PC-9 (cell line): ENCODE results near the gene MEI4. TPM values are rescaled to one million over a fixed set of nuclear protein-coding genes. Genes with fewer than 3 reads are reported as not detected.

ENCODE experiments used
- BruUV-seq: library from RNA; stranded (reverse); fragments of 400-500 nt; replicated peaks from 2 replicates; lab custom pipeline; 2021; lab: Mats Ljungman, UMichigan
- CTCF ChIA-PET: fragments of 300-600 bp; sonication (Branson Sonifier 250); formaldehyde crosslinking; loops from one replicate; lab custom pipeline; 2022; ENCODE audit warnings: antibody characterized with exemption; lab: Charles Lee
- POLR2A ChIA-PET: fragments of 300-600 bp; sonication (Branson Sonifier 250); formaldehyde crosslinking; loops from one replicate; lab custom pipeline; 2022; ENCODE audit warnings: antibody characterized with exemption; ENCODE audit not compliant: unreplicated experiment; lab: Charles Lee
- DNase-seq, 2 experiments: peaks; one replicate each; pipeline versions ENCODE4 v3.0.0 to v3.0.0-alpha.2; 2015 to 2022; ENCODE audit warnings: mixed read lengths in 1 of 2
- H2AFZ ChIP-seq: fragments of 200-600 bp; sonication (generic); 2 replicates; pipeline ENCODE4 v1.8.1; 2017; ENCODE audit warnings: antibody characterized with exemption
- H3F3A ChIP-seq: fragments of 200-600 bp; sonication (generic); 2 replicates; pipeline ENCODE4 v1.8.1; 2017; ENCODE audit warnings: antibody characterized with exemption, mild to moderate bottlenecking, low read depth; ENCODE audit not compliant: insufficient read depth
- H3K27ac ChIP-seq: fragments of 200-600 bp; sonication (generic); 2 replicates; pipeline ENCODE4 v1.6.1; 2016; ENCODE audit warnings: mixed run types
- H3K27me3 ChIP-seq: fragments of 200-600 bp; sonication (generic); 2 replicates; pipeline ENCODE4 v1.6.1; 2016; ENCODE audit warnings: low read depth, mixed run types; ENCODE audit not compliant: insufficient read depth
- H3K36me3 ChIP-seq: fragments of 200-600 bp; sonication (generic); 2 replicates; pipeline ENCODE4 v1.6.1; 2016; ENCODE audit warnings: low read depth, mixed run types
- H3K4me1 ChIP-seq: fragments of 200-600 bp; sonication (generic); replicated peaks from 2 replicates; pipeline ENCODE4 v1.6.1; 2016; ENCODE audit warnings: mixed run types; ENCODE audit not compliant: insufficient read depth
- H3K4me2 ChIP-seq: fragments of 200-600 bp; sonication (generic); 2 replicates; pipeline ENCODE4 v1.6.1; 2017; ENCODE audit warnings: mixed run types
- H3K4me3 ChIP-seq: fragments of 200-600 bp; sonication (generic); 2 replicates; pipeline ENCODE4 v1.6.1; 2016; ENCODE audit warnings: mixed run types
- H3K79me2 ChIP-seq: fragments of 200-600 bp; sonication (generic); 2 replicates; pipeline ENCODE4 v1.6.1; 2017; ENCODE audit warnings: low read depth, mixed run types
- H3K9me2 ChIP-seq: fragments of 200-600 bp; sonication (generic); 2 replicates; pipeline ENCODE4 v1.8.1; 2017; ENCODE audit warnings: mild to moderate bottlenecking; ENCODE audit not compliant: insufficient read depth
- H3K9me3 ChIP-seq: fragments of 200-600 bp; sonication (generic); 2 replicates; pipeline ENCODE4 v1.8.1; 2016; ENCODE audit warnings: low read depth; ENCODE audit not compliant: insufficient read depth
- H4K20me1 ChIP-seq: fragments of 200-600 bp; sonication (generic); 2 replicates; pipeline ENCODE4 v1.8.1; 2017; ENCODE audit not compliant: insufficient read depth
- CTCF ChIP-seq: fragments of 200-600 bp; sonication (generic); conservative IDR thresholded peaks from 2 replicates; pipeline ENCODE4 v1.6.1; 2017; ENCODE audit warnings: mixed run types, antibody characterized with exemption, mild to moderate bottlenecking, moderate library complexity
- EZH2 ChIP-seq: fragments of 200-600 bp; sonication (generic); IDR thresholded peaks from 2 replicates; pipeline ENCODE4 v1.8.0; 2017; ENCODE audit warnings: antibody characterized with exemption, low read depth
- intact Hi-C: fragments of 100-400 bp; cut with micrococcal nuclease; formaldehyde crosslinking; loops from one replicate; pipeline ENCODE4 v1.10.0; 2022; ENCODE audit not compliant: unreplicated experiment
- total RNA-seq: library from RNA; stranded (reverse); gene quantifications from 2 replicates; pipeline ENCODE4 v1.2.3, GENCODE V29; 2021

Gene MEI4
- total RNA-seq, 1 experiment from 2014 or later = not detected

GRCh38 chr6:77930952-77931351, 278.1 kb downstream of the MEI4 start:
- intact Hi-C loops = no loop called here
- no peaks in the 10 kb centered on the region for H3K36me3 ChIP-seq
- no peak overlapping the region for H2AFZ ChIP-seq
- no peaks in the 10 kb centered on the region for H3K9me2 ChIP-seq
- no peak for TF ChIP-seq EZH2
- no peak for TF ChIP-seq CTCF
- no peak for DNase-seq
- no peaks in the 10 kb centered on the region for H4K20me1 ChIP-seq
- no peak overlapping the region for H3K4me3 ChIP-seq
- H3K27ac ChIP-seq = no peak overlapping the region
- CTCF ChIA-PET = no interaction called here
- H3K27me3 ChIP-seq = no peaks in the 10 kb centered on the region
- no peaks in the 10 kb centered on the region for H3K4me1 ChIP-seq
- no peak overlapping the region for H3K4me2 ChIP-seq
- no TSS peak for BruUV-seq
- no peaks in the 10 kb centered on the region for H3K9me3 ChIP-seq
- no peaks in the 10 kb centered on the region for H3K79me2 ChIP-seq
- POLR2A ChIA-PET = no interaction called here
- H3F3A ChIP-seq = no peaks in the 10 kb centered on the region

GRCh38 chr6:77962070-77962469, 309.2 kb downstream of the MEI4 start:
- Histone ChIP-seq H3K36me3 (no peaks in the 10 kb centered on the region), H3K9me2 (no peaks in the 10 kb centered on the region), H3K4me1 (no peaks in the 10 kb centered on the region), H3K4me2 (no peak overlapping the region), H3K9me3 (no peaks in the 10 kb centered on the region), H3K27me3 (no peaks in the 10 kb centered on the region), H3K27ac (no peak overlapping the region), H3K4me3 (no peak overlapping the region), H2AFZ (no peak overlapping the region), H3K79me2 (no peaks in the 10 kb centered on the region), H4K20me1 (no peaks in the 10 kb centered on the region), H3F3A (no peaks in the 10 kb centered on the region)
- TF ChIP-seq CTCF = no peak
- TF ChIP-seq EZH2 = no peak
- DNase-seq = no peak
- ChIA-PET CTCF (no interaction called here), POLR2A (no interaction called here)
- intact Hi-C loops = no loop called here
- no TSS peak for BruUV-seq

- ChIA-PET POLR2A (no interaction called here), CTCF (no interaction called here)
Observed at GRCh38 chr6:77965449-77965848, 312.6 kb downstream of the MEI4 start.

More at GRCh38 chr6:77965449-77965848, 312.6 kb downstream of the MEI4 start:
- no peaks in the 10 kb centered on the region for H3K36me3 ChIP-seq
- H2AFZ ChIP-seq = no peak overlapping the region
- BruUV-seq = no TSS peak
- H3K9me3 ChIP-seq = no peaks in the 10 kb centered on the region
- intact Hi-C loops = no loop called here
- H3K79me2 ChIP-seq = no peaks in the 10 kb centered on the region
- DNase-seq = no peak
- H4K20me1 ChIP-seq = no peaks in the 10 kb centered on the region
- no peaks in the 10 kb centered on the region for H3K27me3 ChIP-seq
- no peak overlapping the region for H3K27ac ChIP-seq
- H3F3A ChIP-seq = no peaks in the 10 kb centered on the region
- TF ChIP-seq CTCF = no peak
- no peak for TF ChIP-seq EZH2
- H3K4me1 ChIP-seq = no peaks in the 10 kb centered on the region
- H3K9me2 ChIP-seq = no peaks in the 10 kb centered on the region
- H3K4me3 ChIP-seq = no peak overlapping the region
- H3K4me2 ChIP-seq = no peak overlapping the region
